C4-2B (cell line): ENCODE data around the gene FTCDNL1.

Experiments
- H3K27ac ChIP-seq: fragments of 450-650 bp; 2 replicates; pipeline ENCODE4 v1.5.1; 2017
- CTCF ChIP-seq: fragments of 450-650 bp; conservative IDR thresholded peaks from 2 replicates; pipeline ENCODE4 v1.5.1; 2017; ENCODE audit warnings: mild to moderate bottlenecking
- ZFX ChIP-seq: fragments of 450-650 bp; IDR thresholded peaks from 2 replicates; pipeline ENCODE4 v1.6.1; 2017

The FTCDNL1 gene

GRCh38 chr2:199841409-199841808, 9.6 kb downstream of the FTCDNL1 start:
- TF ChIP-seq ZFX (no peak), CTCF (no peak)
- H3K27ac ChIP-seq, result no peak overlapping the region

- H3K27ac ChIP-seq, result no peak overlapping the region
- TF ChIP-seq ZFX, result no peak
- TF ChIP-seq CTCF, result no peak
These were observed 12.6 kb downstream of the FTCDNL1 start for GRCh38 chr2:199838399-199838798.

GRCh38 chr2:199836943-199837342, 14.0 kb downstream of the FTCDNL1 start:
- no peak for TF ChIP-seq ZFX
- TF ChIP-seq CTCF, result no peak

GRCh38 chr2:199833525-199833924, 17.5 kb downstream of the FTCDNL1 start:
- no peak overlapping the region for H3K27ac ChIP-seq

More at GRCh38 chr2:199836943-199837342, 14.0 kb downstream of the FTCDNL1 start:
- no peak overlapping the region for H3K27ac ChIP-seq

GRCh38 chr2:199830531-199830930, 20.5 kb downstream of the FTCDNL1 start:
- no peak for TF ChIP-seq CTCF
- no peak for TF ChIP-seq ZFX
- no peak overlapping the region for H3K27ac ChIP-seq

More at GRCh38 chr2:199833525-199833924, 17.5 kb downstream of the FTCDNL1 start:
- no peak for TF ChIP-seq CTCF
- no peak for TF ChIP-seq ZFX

GRCh38 chr2:199829628-199830027, 21.4 kb downstream of the FTCDNL1 start:
- H3K27ac ChIP-seq, result no peak overlapping the region
- TF ChIP-seq ZFX, result no peak
- no peak for TF ChIP-seq CTCF

- no peak overlapping the region for H3K27ac ChIP-seq
These were observed 31.2 kb downstream of the FTCDNL1 start for GRCh38 chr2:199819746-199820145.

More at GRCh38 chr2:199819746-199820145, 31.2 kb downstream of the FTCDNL1 start:
- no peak for TF ChIP-seq ZFX
- no peak for TF ChIP-seq CTCF
